Activated B cell treated with CpG ODN at 0.5 μM for 24 hours (primary cell): ENCODE results near the gene STUM. TPM values are rescaled to one million over a fixed set of nuclear protein-coding genes. Genes with fewer than 3 reads are reported as not detected.
"Not testable (repeated sequence)": the region's sequence is repeated elsewhere in the genome, so short reads cannot be mapped to it uniquely, and the experiment has no call there.

Experiments used
- ATAC-seq: fragments of 200-7000 bp; cut with Tn5 transposase; one replicate; pipeline ENCODE4 v1.10.0; 2021; ENCODE audit warnings: low read depth, mild to moderate bottlenecking, moderate library complexity
- CTCF ChIA-PET: fragments of 350-600 bp; sonication (Branson Sonifier 250); formaldehyde crosslinking; loops from one replicate; lab custom pipeline; 2021; ENCODE audit warnings: antibody characterized with exemption; lab: Charles Lee
- POLR2A ChIA-PET: fragments of 350-600 bp; sonication (Branson Sonifier 250); formaldehyde crosslinking; loops from one replicate; lab custom pipeline; 2021; ENCODE audit warnings: antibody characterized with exemption; lab: Charles Lee
- DNase-seq: peaks from one replicate; pipeline ENCODE4 v3.0.0; 2022
- H3K27ac Mint-ChIP-seq: one replicate; pipeline ENCODE4 v1.8.0; 2020; ENCODE audit warnings: mixed read lengths
- H3K27me3 Mint-ChIP-seq: one replicate; pipeline ENCODE4 v1.8.0; 2021; ENCODE audit warnings: mixed read lengths
- H3K36me3 Mint-ChIP-seq: one replicate; pipeline ENCODE4 v1.8.0; 2021; ENCODE audit warnings: low read depth, mixed read lengths
- H3K4me1 Mint-ChIP-seq: one replicate; pipeline ENCODE4 v1.8.0; 2021; ENCODE audit warnings: mixed read lengths
- H3K4me3 Mint-ChIP-seq: one replicate; pipeline ENCODE4 v1.8.0; 2020; ENCODE audit warnings: mild to moderate bottlenecking, mixed read lengths
- H3K9me3 Mint-ChIP-seq: one replicate; pipeline ENCODE4 v1.8.0; 2020; ENCODE audit warnings: mixed read lengths
- intact Hi-C: fragments of 100-400 bp; cut with micrococcal nuclease; formaldehyde crosslinking; loops from one replicate; pipeline ENCODE4 v1.15.1; 2024
- total RNA-seq: library from RNA; stranded (reverse); gene quantifications from 2 replicates; pipeline ENCODE4 v1.2.3, GENCODE V29; 2022
- TF ChIP-seq, protein P1 (sequence below): fragments of 200-600 bp; IDR thresholded peaks from one replicate; pipeline ENCODE4 v1.8.0; 2022; ENCODE audit warnings: antibody characterized with exemption, mild to moderate bottlenecking

STUM gene, protein sequence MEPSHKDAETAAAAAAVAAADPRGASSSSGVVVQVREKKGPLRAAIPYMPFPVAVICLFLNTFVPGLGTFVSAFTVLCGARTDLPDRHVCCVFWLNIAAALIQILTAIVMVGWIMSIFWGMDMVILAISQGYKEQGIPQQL
- 0.33 and 0.34 TPM in 2 replicates for total RNA-seq

DNA sequence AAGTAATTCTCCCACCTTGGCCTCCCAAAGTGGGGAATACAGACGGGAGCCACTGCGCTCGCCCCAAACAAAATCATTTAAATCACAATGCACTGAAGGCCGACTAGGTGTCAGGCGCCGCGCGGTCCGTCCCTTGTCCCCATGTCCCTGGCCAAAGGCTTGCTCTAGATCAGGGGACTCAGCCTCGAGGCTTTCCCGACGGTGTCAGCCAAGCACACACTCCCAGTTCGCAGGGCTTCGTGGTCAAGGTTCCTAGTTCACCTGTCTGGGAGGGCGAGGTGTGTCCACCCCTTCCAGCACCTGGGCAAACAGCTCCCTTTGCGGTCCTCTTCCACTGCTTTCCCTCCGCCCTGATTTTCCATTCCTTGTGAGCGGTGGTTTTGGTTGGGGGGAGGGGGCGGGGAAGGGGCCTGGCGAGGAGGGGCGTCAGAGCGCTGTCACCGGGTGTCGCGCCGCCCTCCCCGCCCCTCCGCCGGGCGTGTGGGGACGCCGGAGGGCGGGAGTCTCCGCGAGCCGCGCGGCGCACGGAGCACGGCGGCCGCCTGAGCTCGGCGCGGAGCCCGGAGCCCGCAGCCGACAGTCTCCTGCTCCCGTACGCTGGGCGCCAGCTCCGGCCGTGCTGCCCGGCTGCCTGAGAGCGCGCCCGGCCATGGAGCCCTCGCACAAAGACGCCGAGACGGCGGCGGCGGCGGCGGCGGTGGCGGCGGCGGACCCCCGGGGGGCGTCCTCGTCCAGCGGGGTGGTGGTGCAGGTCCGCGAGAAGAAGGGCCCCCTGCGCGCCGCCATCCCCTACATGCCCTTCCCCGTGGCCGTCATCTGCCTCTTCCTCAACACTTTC lies at the start of gene STUM:
Gene STUM, plus strand, starts transcription at position 509 of the 838 bp plus-strand sequence. Its CDS starts 141 bp downstream, at position 650.
- H3K9me3 Mint-ChIP-seq: no peaks in the 10 kb centered on the region
- CTCF ChIA-PET: interaction anchor here (0.8 to 3.7 kb wide), 8 partner anchors 8 to 423 kb away, joined by 3 to 18 read pairs (median 5); partner anchors contain the start of gene PARP1
- intact Hi-C loops: loop anchor here (1.0 to 10.0 kb wide), 5 partner anchors 139 to 389 kb away; partner anchors contain the start of gene ITPKB
- no peaks in the 10 kb centered on the region for H3K36me3 Mint-ChIP-seq
- DNase-seq (peak; percentile 36), ATAC-seq (peak; percentile 41)
- H3K4me3 Mint-ChIP-seq: peak within 1 kb of the TSS; percentile 80
- H3K27me3 Mint-ChIP-seq: peaks cover 21% of the 10 kb centered on the region
- H3K4me1 Mint-ChIP-seq: peaks cover 21% of the 10 kb centered on the region
- TF ChIP-seq, protein P1, sequence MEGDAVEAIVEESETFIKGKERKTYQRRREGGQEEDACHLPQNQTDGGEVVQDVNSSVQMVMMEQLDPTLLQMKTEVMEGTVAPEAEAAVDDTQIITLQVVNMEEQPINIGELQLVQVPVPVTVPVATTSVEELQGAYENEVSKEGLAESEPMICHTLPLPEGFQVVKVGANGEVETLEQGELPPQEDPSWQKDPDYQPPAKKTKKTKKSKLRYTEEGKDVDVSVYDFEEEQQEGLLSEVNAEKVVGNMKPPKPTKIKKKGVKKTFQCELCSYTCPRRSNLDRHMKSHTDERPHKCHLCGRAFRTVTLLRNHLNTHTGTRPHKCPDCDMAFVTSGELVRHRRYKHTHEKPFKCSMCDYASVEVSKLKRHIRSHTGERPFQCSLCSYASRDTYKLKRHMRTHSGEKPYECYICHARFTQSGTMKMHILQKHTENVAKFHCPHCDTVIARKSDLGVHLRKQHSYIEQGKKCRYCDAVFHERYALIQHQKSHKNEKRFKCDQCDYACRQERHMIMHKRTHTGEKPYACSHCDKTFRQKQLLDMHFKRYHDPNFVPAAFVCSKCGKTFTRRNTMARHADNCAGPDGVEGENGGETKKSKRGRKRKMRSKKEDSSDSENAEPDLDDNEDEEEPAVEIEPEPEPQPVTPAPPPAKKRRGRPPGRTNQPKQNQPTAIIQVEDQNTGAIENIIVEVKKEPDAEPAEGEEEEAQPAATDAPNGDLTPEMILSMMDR: no peak
- H3K27ac Mint-ChIP-seq: no peak within 1 kb of the TSS
- POLR2A ChIA-PET: interaction anchor here (0.6 to 1.2 kb wide), 10 partner anchors 56 to 549 kb away, joined by 3 to 10 read pairs (median 4); partner anchors contain the start of genes PARP1 and SDE2

DNA sequence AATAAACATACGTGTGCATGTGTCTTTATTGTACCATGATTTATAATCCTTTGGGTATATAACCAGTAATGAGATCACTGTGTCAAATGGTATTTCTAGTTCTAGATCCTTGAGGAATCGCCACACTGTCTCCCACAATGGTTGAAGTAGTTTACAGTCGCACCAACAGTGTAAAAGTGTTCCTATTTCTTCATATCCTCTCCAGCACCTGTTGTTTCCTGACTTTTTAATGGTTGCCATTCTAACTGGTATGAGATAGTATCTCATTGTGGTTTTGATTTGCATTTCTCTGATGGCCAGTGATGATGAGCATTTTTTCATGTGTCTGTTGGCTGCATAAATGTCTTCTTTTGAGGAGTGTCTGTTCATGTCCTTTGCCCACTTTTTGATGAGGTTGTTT lies 48.9 kb upstream of the STUM start:
- H3K4me3 Mint-ChIP-seq, ATAC-seq, H3K27ac Mint-ChIP-seq, intact Hi-C loops, H3K36me3 Mint-ChIP-seq, H3K9me3 Mint-ChIP-seq, DNase-seq, POLR2A ChIA-PET, H3K4me1 Mint-ChIP-seq, CTCF ChIA-PET: not testable (repeated sequence)
- H3K27me3 Mint-ChIP-seq: peaks cover 14% of the 10 kb centered on the region

DNA sequence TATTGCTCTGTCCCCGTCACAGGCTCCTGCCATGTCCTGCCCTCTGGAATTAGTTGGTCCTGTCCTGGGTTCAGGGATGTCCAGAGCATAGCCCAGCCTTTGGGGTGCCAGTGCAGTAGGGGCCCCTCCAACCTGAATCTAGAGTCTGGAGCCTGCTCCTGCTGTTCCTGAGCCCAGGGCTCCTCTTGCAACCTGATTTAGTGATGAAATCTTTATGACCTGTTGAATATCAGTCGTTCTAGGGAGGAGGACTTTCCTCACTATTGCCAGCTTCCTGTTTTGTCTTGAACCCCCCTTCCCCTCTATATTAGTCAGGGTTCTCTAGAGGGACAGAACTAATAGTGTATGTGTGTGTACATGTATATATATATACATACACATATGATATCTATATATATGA lies 42.5 kb upstream of the STUM start:
- H3K27me3 Mint-ChIP-seq: peaks cover 38% of the 10 kb centered on the region
- ATAC-seq: no peak

DNA sequence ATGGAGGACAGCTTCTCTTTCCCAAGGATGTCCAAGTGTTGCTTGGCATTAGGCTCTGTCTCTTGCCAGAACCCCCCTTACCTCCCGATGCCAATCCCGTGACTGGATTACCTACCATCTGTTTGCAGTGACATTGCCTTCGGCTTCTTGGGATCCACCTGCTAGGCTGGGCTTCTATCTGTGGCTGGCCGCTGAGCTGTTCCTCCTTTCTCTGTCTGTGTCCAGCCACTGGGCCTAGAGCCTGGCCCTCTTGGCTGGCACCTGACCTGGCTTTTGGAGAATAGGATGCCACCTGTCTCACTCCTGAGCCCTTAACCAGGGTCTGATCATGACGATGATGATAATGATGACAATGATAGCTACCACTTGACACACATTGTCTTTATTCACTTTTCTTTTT lies 41.6 kb upstream of the STUM start:
- Mint-ChIP-seq H3K4me1 (no peaks in the 10 kb centered on the region), H3K27me3 (peaks cover 36% of the 10 kb centered on the region), H3K9me3 (no peaks in the 10 kb centered on the region), H3K36me3 (no peaks in the 10 kb centered on the region), H3K4me3 (no peak overlapping the region), H3K27ac (no peak overlapping the region)
- CTCF ChIA-PET: no interaction called here
- DNase-seq (no peak), ATAC-seq (no peak)
- POLR2A ChIA-PET: no interaction called here
- TF ChIP-seq, protein P1: no peak
- intact Hi-C loops: no loop called here

More for the DNA sequence above, 42.5 kb upstream of the STUM start:
- no peak overlapping the region for H3K27ac Mint-ChIP-seq
- no peak for DNase-seq
- ChIA-PET POLR2A (no interaction called here), CTCF (no interaction called here)
- no peaks in the 10 kb centered on the region for H3K36me3 Mint-ChIP-seq
- no peaks in the 10 kb centered on the region for H3K4me1 Mint-ChIP-seq
- TF ChIP-seq, protein P1: no peak
- no peaks in the 10 kb centered on the region for H3K9me3 Mint-ChIP-seq
- H3K4me3 Mint-ChIP-seq: no peak overlapping the region
- intact Hi-C loops: no loop called here

DNA sequence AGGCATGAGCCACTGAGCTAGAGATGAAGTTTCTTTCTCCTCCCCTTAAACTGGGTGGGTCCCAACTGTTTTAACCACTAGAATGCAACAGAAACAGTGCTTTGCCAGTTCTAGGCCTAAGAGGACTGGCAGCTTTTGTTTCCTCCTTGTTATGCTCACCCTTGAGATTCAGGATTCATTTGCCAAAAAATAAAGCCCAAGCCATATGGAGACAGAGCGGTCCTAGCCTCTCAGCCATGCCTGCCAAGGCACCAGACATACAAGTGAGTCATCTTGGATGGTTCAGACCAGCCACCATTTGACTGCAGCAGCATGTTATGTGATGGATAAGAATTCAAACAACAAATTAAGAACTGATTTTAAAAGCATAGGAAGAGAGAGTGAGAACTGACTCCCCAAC lies 38.1 kb upstream of the STUM start:
- POLR2A ChIA-PET: no interaction called here
- peaks cover 22% of the 10 kb centered on the region for H3K27me3 Mint-ChIP-seq
- no peak overlapping the region for H3K4me3 Mint-ChIP-seq
- no peaks in the 10 kb centered on the region for H3K4me1 Mint-ChIP-seq
- CTCF ChIA-PET: no interaction called here
- intact Hi-C loops: no loop called here
- TF ChIP-seq, protein P1: no peak
- H3K9me3 Mint-ChIP-seq: no peaks in the 10 kb centered on the region
- H3K27ac Mint-ChIP-seq: no peak overlapping the region
- ATAC-seq (no peak), DNase-seq (no peak)
- H3K36me3 Mint-ChIP-seq: no peaks in the 10 kb centered on the region
